GM21447 (cell line): Measurements from ENCODE around the gene FAM193A.
"Not testable (repeated sequence)": the region's sequence is repeated elsewhere in the genome, so short reads cannot be mapped to it uniquely, and the experiment has no call there.

ENCODE experiments used
- ATAC-seq: cut with Tn5 transposase; IDR thresholded peaks from one replicate; pipeline ENCODE4 v1.9.1; 2021; ENCODE audit not compliant: unreplicated experiment

FAM193A gene

DNA sequence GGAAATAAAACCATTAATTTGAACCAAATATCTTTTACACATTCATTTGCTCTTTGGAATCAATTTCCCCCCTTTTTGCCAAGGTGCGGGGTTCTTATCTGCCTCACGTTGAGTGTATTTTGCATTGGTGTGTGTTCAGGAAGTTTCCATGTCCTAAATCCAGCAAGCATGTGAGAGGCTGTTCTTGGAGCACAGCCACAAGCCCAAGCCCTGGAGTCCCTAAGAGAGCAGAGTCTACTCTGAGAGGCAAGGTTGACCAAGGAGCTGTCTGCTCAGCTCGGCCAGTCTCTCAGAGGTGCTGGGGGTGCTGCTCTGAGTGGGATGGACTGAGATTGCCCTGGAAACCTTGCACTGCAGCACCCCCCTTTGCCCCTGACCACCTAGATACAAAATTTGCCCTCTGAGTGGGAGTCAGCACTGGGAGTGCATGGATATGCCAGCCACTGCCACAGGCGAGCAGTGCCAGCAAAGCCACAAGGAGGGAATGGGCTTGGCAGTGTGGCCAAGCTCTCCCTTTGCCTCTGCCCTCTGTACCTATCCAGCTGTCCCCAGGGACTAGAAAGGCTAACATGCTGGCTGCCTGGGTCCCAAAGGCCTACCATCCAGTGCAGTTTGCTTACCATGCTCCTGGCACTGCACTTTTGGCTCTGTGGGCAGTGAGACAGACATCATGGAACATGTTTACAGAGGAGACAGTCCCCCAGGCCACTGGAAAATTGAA lies 20.5 kb upstream of the FAM193A start:
- ATAC-seq, result no peak

DNA sequence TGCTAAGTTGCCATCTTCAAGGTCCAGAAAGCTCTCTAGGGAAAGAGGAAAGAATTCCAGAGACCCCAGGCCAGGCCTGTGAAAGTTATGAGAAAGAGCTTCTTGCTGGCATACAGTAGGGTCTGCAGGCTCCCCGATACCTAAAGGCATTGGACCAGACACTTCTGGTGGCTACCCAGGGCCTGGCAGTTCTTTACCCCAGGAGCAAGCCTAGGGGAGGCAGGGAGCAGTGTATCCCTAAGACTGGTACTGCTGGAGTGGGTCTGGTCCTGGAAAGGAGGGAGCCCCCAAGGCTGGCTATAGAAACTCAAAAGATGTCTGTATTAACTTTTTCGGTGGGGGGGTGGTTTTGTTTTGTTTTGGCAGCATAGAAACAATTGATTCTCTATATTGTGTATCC lies 19.8 kb upstream of the FAM193A start:
- no peak for ATAC-seq

DNA sequence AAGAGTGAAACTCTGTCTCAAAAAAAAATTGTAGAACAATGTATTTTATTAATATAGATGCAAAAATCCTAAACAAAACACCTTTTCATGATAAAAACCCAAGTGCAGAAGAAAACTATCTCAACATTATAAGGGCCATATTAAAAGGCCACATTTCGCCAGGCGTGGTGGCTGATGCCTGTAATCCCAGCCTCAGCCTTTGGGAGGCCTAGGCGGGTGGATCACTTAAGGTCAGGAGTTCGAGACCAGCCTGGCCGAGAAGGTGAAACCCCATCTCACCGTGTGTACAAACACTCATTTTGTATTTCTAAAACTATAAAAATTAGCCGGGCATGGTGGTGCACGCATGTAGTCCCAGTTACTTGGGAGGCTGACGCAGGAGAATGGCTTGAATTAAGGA lies 9.9 kb upstream of the FAM193A start:
- no peak for ATAC-seq

DNA sequence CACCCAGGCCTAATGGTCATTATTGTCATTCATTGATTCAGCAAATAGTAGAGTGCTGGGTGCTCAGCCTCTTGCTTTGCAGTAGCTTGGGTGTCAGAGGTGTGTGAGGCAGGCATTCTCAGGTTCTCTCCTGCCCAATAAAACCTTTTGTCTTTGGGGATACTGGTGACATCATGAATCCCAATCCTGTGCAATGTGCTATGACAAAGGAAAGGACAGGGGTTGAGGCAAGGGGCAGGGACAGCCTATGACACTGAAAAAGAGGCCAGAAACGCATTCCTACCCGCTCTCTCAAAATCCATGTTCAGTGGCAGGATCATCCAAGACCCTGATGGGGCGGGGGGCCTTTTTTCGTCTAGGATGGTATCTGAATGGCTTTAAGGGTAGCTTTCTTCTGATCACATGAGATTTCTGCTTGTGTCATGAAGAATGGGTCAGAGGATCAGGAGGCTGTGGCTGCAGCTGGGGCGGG lies 1.5 kb upstream of the FAM193A start:
- ATAC-seq, result no peak

DNA sequence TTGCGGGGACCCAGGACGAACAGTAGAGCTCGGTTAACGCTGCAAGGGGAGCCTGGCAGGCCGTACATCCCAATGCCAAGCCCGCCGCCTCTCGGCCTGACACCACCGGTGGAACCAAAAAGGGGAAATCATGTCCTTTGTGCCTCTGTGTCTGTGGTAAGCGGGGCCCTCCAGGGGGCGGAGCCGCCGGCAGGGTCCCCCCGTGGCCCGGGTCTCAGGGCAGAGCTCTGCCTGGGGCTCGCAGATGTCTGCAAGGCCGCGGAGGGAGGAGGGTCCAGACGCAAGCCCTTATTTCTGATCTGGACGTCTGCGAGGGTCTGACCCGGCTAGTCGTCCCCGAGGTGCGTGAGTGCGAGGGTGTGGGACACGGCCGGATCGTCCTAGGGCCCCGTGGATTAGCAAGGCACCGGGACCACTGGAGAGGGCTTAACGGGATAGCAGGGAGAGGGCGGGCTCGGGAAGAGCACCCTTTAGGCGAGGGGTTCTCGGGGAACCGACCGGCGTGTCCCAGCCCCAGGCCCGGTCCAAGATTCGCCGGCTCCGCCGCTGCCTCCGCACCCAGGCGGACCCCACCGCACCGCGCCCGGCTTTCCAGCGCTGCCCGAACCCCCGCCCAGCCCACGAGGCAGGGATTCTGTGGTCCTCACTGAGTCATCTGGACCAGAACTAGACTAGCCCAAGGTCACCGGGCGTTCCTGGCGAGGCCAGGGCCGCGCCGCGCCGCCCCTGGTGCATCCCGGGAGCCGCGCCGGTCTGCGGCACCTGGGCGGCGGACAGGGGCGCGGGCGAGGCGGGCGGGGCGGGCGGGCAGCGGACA lies 863 bp upstream of the FAM193A start:
- peak; percentile 18 for ATAC-seq

DNA sequence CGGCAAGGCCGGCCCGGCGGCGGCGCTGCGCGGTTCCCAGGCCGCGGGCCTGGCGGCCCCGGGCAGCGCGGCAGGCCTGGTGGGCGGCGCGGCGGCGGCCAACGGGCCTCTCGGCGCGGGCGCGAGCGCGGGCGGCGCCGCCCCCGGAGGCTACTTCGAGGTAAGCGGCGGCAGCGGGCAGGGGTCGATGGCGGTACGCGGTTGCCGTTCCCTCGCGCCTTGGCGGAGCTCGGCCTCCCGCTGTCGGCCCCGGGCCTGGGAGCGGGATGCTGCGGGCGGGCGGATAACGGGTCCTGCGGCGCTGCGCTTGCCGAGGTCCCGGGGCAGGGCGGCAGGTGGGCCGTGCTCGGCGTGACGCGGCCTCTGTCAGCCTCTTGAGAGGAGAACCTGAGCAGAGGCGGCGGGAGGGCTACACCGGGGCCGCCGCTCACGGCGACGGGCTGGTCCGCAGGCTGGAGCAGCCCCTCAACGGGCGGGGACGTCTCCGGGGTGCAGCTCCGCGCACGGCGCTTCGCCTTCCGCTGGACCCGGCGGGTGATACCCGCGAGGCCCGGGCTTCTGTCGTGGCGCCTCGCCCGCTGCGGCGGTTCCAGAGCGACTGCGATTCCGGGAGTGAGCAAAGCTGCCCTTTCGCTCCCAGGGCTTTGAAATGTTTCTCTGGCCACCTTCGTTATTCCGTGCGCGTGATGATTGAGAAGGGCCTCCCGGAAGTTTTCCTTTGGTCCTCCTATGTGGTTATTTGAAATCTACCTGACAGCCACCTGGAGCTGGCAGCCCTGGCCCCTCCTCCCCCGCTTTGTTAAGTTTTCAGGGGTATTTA lies 774 bp downstream of the FAM193A start:
- peak; percentile 16 for ATAC-seq

DNA sequence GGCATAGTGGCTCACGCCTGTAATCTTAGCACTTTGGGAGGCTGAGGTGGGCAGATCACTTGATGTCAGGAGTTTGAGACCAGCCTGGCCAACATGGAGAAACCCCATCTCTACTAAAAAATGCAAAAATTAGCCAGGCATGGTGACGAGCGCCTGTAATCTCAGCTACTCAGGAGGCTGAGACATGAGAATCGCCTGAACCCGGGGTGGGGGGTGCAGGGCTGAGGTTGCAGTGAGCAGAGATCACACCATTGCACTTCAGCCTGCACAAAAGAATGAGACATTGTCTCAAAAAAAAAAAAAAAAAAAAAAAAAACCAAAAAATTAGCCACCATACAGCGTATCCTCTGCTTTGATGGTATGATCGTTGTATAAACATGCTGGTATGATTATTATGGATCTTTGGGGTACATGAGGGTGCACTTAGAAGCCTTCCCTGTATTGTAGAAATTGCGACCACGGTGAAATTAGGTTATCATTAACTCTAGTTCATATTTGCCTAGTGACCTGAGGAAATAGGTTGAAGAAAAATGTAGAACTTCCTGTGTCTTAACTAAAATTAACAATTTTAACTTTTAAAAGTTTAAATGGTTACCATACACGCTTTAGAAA lies 7.2 kb downstream of the FAM193A start:
- ATAC-seq, result not testable (repeated sequence)

DNA sequence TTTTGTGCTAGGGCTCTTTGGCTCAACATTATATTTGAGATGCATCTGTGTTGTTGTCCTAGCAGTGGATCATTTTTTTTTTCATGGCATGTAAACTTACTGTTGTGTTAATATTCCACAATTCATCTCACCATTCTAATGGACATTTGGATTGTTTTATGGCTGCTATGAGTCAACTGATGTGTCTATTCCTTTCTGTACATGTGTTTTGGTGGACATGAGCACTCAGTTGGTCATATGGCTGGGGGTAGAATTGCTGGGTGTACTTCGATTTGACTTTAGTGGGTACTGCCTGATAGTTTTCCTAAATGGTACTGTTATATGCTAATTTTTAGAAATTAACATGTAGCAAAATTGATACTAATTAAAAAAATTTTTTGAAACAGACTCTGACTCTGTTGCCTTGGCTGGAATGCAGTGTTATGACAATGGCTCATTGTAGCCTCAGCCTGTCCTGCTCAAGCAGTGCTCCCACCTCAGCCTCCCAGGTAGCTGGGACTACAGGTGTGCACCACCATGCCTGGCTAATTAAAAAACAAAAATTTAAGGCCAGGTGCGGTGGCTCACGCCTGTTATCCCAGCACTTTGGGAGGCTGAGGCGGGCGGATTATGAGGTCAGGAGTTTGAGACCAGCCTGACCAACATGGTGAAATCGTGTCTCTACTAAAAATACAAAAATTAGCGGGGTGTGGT lies 9.0 kb downstream of the FAM193A start:
- no peak for ATAC-seq

DNA sequence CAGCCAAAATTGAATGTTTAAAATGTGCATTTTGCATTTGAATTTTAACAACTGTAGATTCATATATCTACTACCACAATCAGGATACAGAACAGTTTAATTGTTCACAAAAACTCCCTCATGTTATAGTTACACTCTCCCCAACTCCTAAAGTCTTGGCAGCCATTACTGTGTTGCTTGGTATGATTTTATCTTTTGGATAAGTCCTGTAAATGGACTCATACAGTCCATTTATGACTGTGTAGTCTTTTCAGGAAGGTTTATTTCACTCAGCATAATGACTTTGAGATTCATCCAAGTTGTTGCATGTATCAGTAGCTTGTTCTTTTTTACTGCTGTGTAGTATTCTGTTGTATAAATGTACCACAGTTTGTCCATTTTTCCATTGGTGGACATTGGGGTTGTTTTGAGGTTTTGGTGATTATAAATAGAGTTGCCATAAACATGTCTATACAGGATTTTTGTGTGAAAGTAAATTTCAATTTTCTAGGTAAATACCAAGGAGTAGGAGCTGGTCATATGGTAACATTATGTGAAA lies 9.9 kb downstream of the FAM193A start:
- no peak for ATAC-seq

DNA sequence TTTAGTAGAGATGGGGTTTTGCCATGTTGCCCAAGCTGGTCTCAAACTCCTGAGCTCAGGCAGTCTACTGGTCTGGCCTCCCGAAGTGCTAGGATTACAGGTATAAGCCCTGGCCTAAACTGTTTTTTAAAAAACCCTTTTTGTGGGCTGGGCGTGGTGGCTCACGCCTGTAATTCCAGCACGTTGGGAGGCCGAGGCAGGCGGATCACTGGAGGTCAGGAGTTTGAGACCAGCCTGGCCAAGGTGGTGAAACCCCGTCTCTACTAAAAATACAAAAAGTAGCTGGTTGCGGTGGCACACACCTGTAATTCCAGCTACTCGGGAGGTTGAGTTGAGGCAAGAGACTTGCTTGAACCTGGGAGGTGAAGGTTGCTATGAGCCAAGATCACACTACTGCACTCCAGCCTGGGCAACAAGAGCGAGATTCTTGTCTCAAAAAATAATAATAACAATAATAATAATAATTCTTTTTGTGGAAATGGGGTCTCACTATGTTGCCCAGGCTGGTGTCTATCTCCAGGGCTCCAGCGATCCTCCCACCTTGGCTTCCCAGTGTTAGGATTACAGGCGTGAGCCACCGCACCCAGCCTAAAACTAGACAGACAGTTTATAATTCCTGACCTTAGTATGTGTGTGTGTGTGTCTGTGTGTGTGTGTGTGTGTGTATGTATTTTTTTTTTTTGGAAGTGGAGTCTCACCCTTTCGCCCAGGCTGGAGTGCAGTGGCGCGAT lies 10.7 kb downstream of the FAM193A start:
- not testable (repeated sequence) for ATAC-seq

DNA sequence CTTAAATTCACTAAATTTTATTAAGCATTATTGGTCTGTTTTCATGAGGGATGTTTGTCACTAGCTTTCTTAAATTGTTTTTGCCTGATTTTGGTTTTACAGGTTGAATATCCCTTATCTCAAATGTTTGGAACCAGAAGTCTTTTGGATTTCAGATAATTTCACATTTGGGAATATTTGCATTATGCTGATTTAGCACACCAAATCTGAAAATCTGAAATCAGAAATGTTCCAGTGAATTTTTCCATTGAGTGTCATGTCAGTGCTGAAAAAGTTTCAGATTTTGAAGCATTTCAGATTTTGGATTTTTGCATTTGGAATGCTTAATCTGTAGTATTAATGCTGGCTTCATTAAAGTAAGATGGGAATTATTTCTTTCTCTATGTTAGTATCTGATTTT lies 14.7 kb downstream of the FAM193A start:
- no peak for ATAC-seq

DNA sequence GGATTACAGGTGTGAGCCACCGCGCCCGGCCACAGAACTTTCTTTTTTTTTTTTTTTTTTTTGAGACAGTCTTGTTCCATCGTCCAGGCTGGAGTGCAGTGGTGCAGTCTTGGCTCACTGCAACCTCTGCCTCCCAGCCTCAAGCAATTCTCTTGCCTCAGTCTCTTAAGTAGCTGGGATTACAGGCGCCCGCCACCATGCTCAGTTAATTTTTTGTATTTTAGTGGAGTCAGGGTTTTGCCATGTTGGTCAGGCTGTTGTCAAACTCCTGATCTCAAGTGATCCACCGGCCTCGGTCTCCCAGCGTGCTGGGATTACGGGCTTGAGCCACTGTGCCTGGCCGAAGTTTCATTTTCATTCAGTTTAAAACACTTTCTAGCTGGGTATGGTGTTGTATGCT lies 16.4 kb downstream of the FAM193A start:
- no peak for ATAC-seq

DNA sequence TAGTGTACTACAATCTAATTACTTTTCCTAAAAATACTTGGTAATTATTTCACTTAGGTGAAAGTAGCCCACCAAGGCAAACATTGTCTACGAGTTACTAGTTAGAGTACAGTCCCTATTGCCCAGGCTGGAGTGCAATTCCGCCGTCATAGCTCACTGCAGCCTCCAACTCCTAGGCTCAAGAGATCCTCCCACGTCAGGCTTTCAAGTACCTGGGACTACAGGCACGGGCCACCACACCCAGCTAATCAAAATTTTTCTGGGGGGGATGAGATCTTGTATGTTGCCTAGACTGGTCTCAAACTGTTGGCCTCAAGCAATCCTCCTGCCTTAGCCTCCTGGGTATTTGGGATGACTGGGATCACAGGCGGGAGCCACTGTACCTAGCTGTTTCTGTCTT lies 21.9 kb downstream of the FAM193A start:
- ATAC-seq, result no peak

DNA sequence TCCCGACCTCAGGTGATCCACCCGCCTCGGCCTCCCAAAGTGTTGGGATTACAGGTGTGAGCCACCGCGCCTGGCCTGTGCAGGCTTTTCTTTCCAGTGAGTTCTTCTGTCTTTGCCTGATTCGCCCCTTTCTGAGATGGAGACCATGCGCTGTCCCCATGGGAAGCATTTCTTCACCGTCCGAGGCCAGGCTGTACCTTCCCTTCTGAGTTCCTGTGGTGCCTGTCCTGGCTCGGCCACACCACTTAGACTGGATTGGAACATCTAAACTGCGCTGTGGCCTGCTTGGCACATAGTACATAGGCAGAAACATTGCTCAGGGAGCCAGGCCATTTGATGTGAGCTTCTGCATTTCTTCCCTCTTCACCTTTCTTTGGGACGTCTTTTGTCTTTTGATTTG lies 23.7 kb downstream of the FAM193A start:
- no peak for ATAC-seq

DNA sequence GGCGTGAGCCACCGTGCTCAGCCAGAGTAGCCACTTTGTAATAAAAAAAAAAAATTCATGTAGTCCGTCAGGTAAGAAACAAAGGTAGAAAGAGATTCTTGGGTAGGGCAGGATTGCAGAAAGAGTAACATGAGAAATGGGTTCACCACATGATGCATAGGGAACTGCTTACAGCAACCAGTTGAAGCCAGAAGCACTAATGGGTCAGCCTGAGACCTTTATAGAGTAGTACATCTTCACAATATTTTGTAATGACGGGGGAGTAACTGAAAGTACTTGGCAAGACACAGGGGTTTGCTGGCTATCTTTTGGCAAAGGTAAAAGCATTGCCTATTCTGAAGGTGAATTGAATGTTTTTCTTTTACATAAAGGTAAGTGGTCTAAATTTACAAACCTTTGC lies 29.1 kb downstream of the FAM193A start:
- ATAC-seq, result no peak

DNA sequence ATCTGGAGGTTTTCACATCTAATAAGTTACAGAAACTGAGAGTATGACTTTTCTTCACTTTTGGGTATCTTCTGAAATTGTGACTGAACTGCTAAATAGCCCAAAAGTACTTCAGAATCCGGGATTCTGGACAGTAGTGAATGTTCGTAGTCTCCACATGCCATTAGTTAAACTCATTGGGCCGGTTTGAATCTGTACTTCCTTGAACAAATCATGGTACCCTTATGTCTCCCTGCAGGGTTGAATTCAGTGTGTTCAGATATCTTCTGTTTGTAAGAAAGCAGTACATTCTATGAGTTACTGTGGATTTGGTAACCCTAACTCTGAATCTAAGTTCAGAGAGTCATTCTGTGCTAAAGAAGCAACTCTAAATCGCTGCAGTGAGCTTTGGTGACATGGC lies 33.6 kb downstream of the FAM193A start:
- ATAC-seq, result no peak

DNA sequence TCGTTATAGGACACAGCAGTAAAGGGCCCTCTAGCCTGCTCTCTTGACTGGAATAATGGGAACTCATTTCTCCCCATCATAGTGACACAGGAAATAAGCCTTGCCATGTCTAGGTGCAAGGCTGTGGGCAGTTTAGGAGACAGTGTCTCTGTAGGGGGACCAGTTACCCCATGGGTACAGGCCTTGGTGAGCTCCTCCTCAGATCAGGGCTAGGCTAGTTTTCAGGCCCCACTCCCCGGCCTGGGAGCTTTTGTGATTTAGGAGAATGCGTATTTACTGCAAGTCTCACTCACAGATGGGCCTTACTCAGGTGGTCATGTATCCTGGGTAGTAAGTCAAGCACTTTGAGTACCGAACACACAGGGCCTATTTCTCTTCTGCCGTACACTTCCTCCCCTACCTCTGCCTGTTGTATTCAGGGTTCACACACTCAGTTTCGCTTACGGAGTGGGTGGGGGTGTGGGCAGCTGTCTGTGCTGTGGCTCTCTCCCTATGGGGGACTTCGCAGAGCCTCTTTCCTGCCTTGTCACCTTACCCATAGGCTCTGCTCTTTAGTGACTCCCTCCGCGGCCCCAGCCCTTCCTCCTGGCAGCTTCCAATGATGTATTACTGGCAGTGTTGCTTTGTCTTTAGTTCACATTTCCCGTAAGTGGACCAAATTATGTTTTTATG lies 34.2 kb downstream of the FAM193A start:
- ATAC-seq, result peak; percentile 92

DNA sequence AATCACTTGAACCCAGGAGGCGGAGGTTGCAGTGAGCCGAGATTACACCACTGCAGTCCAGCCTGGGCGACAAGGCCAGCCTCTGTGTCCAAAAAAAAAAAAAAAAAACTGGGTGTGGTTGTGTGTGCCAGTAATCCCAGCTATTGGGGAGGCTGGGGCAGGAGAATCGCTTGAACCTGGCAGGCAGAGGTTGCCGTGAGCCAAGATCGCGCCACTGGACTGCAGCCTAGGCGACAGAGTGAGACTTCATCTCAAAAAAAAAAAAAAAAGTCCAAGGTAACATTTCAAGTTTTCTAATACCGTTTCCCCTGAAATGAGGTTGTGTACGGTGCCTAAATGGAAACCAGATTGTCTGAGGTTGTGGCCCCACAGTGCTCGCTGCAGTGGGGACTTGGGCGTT lies 35.6 kb downstream of the FAM193A start:
- no peak for ATAC-seq

DNA sequence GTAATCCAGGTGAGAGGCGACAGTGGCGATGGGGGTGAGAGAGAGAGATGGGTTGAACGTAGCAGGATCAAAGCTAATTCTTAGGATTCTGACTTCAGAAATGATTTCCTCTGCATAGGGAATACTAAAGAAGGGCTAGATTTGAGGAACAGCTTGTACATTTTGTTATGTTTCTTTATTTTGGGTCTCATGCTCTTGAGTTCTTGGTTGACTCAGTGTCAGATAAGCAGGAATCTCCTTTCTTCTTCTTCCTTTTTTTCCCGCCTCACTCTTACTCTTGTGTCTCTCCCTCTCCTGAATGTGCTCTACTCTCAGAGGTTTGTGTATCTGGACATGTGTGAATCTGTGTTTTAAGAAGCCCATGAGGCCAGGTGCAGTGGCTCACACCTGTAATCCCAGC lies 36.4 kb downstream of the FAM193A start:
- no peak for ATAC-seq
